ENCODE data around the gene CRHR1. TPM values are rescaled to one million over a fixed set of nuclear protein-coding genes. Genes with fewer than 3 reads are reported as not detected.
"Not testable (repeated sequence)": the region's sequence is repeated elsewhere in the genome, so short reads cannot be mapped to it uniquely, and the experiment has no call there.

Gene CRHR1
- total RNA-seq, 4 donors from 2014 or later: 0.25 to 3.7 (median 1.5) TPM

GRCh38 chr17:45742251-45742650 is 41.9 kb upstream of the CRHR1 start:
- DNase-seq (ENCODE audit: low spot score in 2 of 2): no peak
- whole genome bisulfite sequencing, 2 donors: 94 to 95% methylated on average over 1 of the region's 1 CpG
- no peak overlapping the region for H3K4me3 ChIP-seq (ENCODE audit: low read depth, poor library complexity, severe bottlenecking)
- no peak for TF ChIP-seq POLR2A (IDR thresholded peaks at IDR 0.05)
- TF ChIP-seq CTCF (IDR thresholded peaks at IDR 0.05): no peak
- intact Hi-C loops (cut with DNase I; ENCODE audit: low total_unique reads): no loop called here

GRCh38 chr17:45743626-45744326 is 40.3 kb upstream of the CRHR1 start:
- DNase-seq (ENCODE audit: low spot score in 2 of 2): no peak
- TF ChIP-seq CTCF (IDR thresholded peaks at IDR 0.05) (no peak), POLR2A (IDR thresholded peaks at IDR 0.05) (no peak)
- intact Hi-C loops (cut with DNase I; ENCODE audit: low total_unique reads): no loop called here
- WGBS, 2 donors: 68 to 73% methylated on average over 4 of the region's 4 CpGs
- no peak overlapping the region for H3K4me3 ChIP-seq (ENCODE audit: low read depth, poor library complexity, severe bottlenecking)

DNA sequence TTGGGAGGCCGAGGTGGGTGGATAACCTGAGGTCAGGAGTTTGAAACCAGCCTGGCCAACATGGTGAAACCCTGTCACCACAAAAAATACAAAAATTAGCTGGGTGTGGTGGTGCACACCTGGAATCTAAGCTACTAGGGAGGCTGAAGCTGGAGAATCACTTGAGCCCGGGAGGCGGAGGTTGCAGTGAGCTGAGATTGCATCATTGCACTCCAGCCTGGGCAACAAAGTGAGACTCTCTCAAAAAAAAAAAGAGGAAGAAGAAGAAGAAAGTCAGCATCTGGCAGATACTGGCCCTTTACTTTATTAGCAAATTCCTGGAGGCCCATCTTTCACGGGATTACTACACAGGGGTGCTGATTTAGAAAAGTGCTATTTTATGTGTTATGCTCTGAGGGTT is 39.3 kb upstream of the CRHR1 start:
- DNase-seq (ENCODE audit: low spot score in 2 of 2); H3K4me3 ChIP-seq (ENCODE audit: low read depth, poor library complexity, severe bottlenecking); intact Hi-C loops (cut with DNase I; ENCODE audit: low total_unique reads): not testable (repeated sequence)
- 68 to 80% methylated on average over 4 of the region's 4 CpGs for WGBS, 2 donors

DNA sequence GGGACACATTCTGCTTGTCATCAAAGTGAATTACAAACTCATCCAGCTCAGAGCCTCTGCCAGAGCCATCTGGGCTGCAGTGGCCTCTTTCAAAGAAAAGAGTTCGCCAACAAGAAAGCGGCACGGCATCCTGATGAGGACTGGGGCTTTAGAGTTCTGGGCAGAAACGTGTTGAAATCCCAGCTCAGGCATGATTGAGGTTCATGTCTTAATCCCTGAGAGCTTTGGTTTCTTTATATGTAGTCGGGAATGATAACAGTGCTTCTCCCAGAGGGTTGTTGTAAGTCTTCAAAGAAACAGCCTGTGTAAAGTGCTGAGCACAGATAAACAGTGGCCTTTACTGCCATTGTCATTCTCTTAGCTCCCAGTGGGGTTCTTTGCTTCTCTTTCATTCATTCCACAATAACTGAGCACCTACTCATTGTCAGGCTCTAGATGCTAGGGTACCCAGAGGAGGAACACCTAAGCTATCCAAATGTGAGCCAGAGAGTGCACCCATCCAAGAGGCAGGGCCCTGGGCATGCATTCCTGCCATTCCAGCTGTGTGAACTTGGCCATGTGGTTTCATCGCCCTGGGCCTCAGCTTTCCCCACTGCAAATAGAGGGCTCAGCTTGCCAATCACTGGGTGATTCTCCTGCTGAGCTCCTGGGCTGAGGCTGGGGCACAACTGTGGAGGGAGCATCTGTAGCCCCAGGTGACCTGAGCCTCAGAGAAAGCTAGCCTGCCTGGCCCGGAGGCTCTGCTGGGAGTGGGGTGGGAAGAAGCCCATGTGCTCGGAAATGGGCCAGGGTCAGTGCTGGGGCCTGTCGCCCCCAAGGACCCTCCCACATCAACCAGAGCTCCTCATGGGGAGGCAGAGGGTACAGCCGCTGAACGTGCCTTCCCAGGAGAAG is 38.3 kb upstream of the CRHR1 start:
- WGBS, 2 donors: 54 to 62% methylated on average over 8 to 11 of the region's 11 CpGs
- intact Hi-C loops (cut with DNase I; ENCODE audit: low total_unique reads): no loop called here
- TF ChIP-seq CTCF (IDR thresholded peaks at IDR 0.05) (no peak), POLR2A (IDR thresholded peaks at IDR 0.05) (no peak)
- no peak overlapping the region for H3K4me3 ChIP-seq (ENCODE audit: low read depth, poor library complexity, severe bottlenecking)
- DNase-seq (ENCODE audit: low spot score in 2 of 2): no peak

GRCh38 chr17:45747911-45748310 is 36.2 kb upstream of the CRHR1 start:
- DNase-seq (ENCODE audit: low spot score in 2 of 2): no peak
- H3K4me3 ChIP-seq (ENCODE audit: low read depth, poor library complexity, severe bottlenecking): no peak overlapping the region
- TF ChIP-seq POLR2A (IDR thresholded peaks at IDR 0.05): no peak
- no peak for TF ChIP-seq CTCF (IDR thresholded peaks at IDR 0.05)
- intact Hi-C loops (cut with DNase I; ENCODE audit: low total_unique reads): no loop called here
- whole genome bisulfite sequencing, 2 donors: 16% methylated on average over 3 to 5 of the region's 6 CpGs

DNA sequence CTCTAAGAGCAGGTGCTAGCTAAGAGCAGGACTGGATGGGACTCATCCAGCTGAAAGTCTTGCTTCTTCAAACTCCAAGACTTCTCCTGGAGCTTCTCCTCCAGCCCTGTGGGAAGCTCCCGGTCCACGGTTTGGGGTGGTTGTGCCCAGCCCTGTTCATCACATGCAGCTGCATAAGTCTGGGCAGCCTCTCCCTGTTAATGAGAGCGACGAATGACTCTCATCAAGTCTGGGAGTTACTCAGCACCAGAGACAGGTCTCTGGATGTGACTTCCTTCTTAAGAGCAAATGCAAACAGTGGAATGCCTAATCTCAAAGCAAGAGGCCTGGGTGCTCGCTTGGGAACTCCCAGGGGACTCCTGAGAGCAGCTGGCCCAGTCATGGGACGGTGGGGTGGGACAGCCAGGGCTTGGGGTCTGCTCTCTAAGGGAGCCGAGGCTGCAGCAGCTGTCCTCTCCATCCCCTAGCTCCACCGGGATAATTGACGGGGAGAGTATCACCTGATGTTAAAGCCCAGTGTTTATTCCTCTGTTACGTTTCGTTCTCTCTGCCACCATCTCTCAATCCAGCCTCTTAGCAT is 35.3 kb upstream of the CRHR1 start:
- no peak for DNase-seq (ENCODE audit: low spot score in 2 of 2)
- TF ChIP-seq POLR2A (IDR thresholded peaks at IDR 0.05) (no peak), CTCF (IDR thresholded peaks at IDR 0.05) (no peak)
- intact Hi-C loops (cut with DNase I; ENCODE audit: low total_unique reads): no loop called here
- H3K4me3 ChIP-seq (ENCODE audit: low read depth, poor library complexity, severe bottlenecking): no peak overlapping the region
- 62 to 67% methylated on average over 11 of the region's 11 CpGs for WGBS, 2 donors

Data from lower leg skin (tissue), 4 donors.